Mesenchymal stem cell (in vitro differentiated cells and primary cell): ENCODE results near the gene CIT.

Source experiments
- DNase-seq: peaks from one replicate; pipeline ENCODE4 v3.0.0-alpha.2; 2013
- H2AFZ ChIP-seq: one replicate; pipeline ENCODE4 v1.6.1; 2013; ENCODE audit warnings: low read depth, mild to moderate bottlenecking, control low read depth, inconsistent platforms, low read length, moderate library complexity
- H2AK5ac ChIP-seq: 2 replicates; pipeline ENCODE4 v1.6.1; 2013; ENCODE audit warnings: low read length, moderate library complexity, mild to moderate bottlenecking, inconsistent platforms; ENCODE audit not compliant: severe bottlenecking
- H2BK120ac ChIP-seq: one replicate; pipeline ENCODE4 v1.6.1; 2013; ENCODE audit warnings: low read depth, mild to moderate bottlenecking, inconsistent platforms, low read length, moderate library complexity
- H2BK12ac ChIP-seq, 2 experiments: one replicate each; pipeline ENCODE4 v1.6.1; 2013; ENCODE audit warnings: inconsistent platforms in 2 of 2, low read length in 2 of 2, mild to moderate bottlenecking in 2 of 2, moderate library complexity in 2 of 2, control low read depth in 1 of 2
- H2BK15ac ChIP-seq: one replicate; pipeline ENCODE4 v1.6.1; 2013; ENCODE audit warnings: mild to moderate bottlenecking, low read depth, inconsistent platforms; ENCODE audit not compliant: poor library complexity, severe bottlenecking
- H2BK5ac ChIP-seq: 2 replicates; pipeline ENCODE4 v1.6.1; 2013; ENCODE audit warnings: low read depth, mild to moderate bottlenecking, low read length, control low read depth, inconsistent platforms; ENCODE audit not compliant: poor library complexity, severe bottlenecking
- H3K14ac ChIP-seq, 2 experiments: one replicate each; pipeline ENCODE4 v1.6.1; 2013; ENCODE audit warnings: inconsistent platforms in 2 of 2, low read length in 2 of 2, control low read depth in 1 of 2, mild to moderate bottlenecking in 1 of 2, moderate library complexity in 1 of 2
- H3K18ac ChIP-seq, 2 experiments: one replicate each; pipeline ENCODE4 v1.6.1; 2013; ENCODE audit warnings: inconsistent platforms in 2 of 2, low read length in 2 of 2, control low read depth in 1 of 2, low read depth in 1 of 2, mild to moderate bottlenecking in 1 of 2
- H3K23ac ChIP-seq, 2 experiments: one replicate each; pipeline ENCODE4 v1.6.1; 2013; ENCODE audit warnings: inconsistent platforms in 2 of 2, low read length in 2 of 2, mild to moderate bottlenecking in 2 of 2, moderate library complexity in 2 of 2, control low read depth in 1 of 2
- H3K27ac ChIP-seq: 2 replicates; pipeline ENCODE4 v1.5.1; 2013; ENCODE audit warnings: mild to moderate bottlenecking, moderate library complexity, low read length, control low read depth, inconsistent platforms; ENCODE audit not compliant: poor library complexity, severe bottlenecking
- H3K27me3 ChIP-seq, 2 experiments: 2 replicates each; pipeline versions ENCODE4 v1.6.1 to v1.7.0; 2013; ENCODE audit warnings: low read length in 2 of 2, mild to moderate bottlenecking in 2 of 2, moderate library complexity in 2 of 2, control low read depth in 1 of 2, inconsistent platforms in 1 of 2; ENCODE audit not compliant: control insufficient read depth in 1 of 2, insufficient read depth in 1 of 2
- H3K36me3 ChIP-seq, 2 experiments: 2 replicates each; pipeline versions ENCODE4 v1.6.1 to v1.7.0; 2013; ENCODE audit warnings: low read length in 2 of 2, control low read depth in 1 of 2, inconsistent platforms in 1 of 2, low read depth in 1 of 2, mild to moderate bottlenecking in 1 of 2; ENCODE audit not compliant: insufficient read depth in 2 of 2, control insufficient read depth in 1 of 2
- H3K4ac ChIP-seq, 2 experiments: one replicate each; pipeline ENCODE4 v1.6.1; 2013; ENCODE audit warnings: inconsistent platforms in 2 of 2, low read length in 2 of 2, mild to moderate bottlenecking in 2 of 2, moderate library complexity in 2 of 2, control low read depth in 1 of 2, low read depth in 1 of 2
- H3K4me1 ChIP-seq: 2 replicates; pipeline ENCODE4 v1.6.1; 2013; ENCODE audit warnings: low read depth, low read length, control low read depth; ENCODE audit not compliant: control insufficient read depth, insufficient read depth
- H3K4me2 ChIP-seq: 2 replicates; pipeline ENCODE4 v1.6.1; 2013; ENCODE audit warnings: low read length, mild to moderate bottlenecking, inconsistent platforms; ENCODE audit not compliant: poor library complexity, severe bottlenecking
- H3K4me3 ChIP-seq, 2 experiments: 2 replicates each; pipeline versions ENCODE4 v1.5.1 to v1.7.0; 2013; ENCODE audit warnings: low read length in 2 of 2, mild to moderate bottlenecking in 2 of 2, control low read depth in 1 of 2, low read depth in 1 of 2; ENCODE audit not compliant: insufficient read depth in 1 of 2
- H3K79me1 ChIP-seq: replicated peaks from 2 replicates; pipeline ENCODE4 v1.6.1; 2013; ENCODE audit warnings: mild to moderate bottlenecking, control low read depth, low read length, inconsistent platforms; ENCODE audit not compliant: poor library complexity, severe bottlenecking
- H3K9ac ChIP-seq: 2 replicates; pipeline ENCODE4 v1.7.0; 2013; ENCODE audit warnings: mild to moderate bottlenecking, low read length, moderate library complexity
- H3K9me3 ChIP-seq: 2 replicates; pipeline ENCODE4 v1.7.0; 2013; ENCODE audit warnings: mild to moderate bottlenecking, low read length; ENCODE audit not compliant: control insufficient read depth
- H4K8ac ChIP-seq: one replicate; pipeline ENCODE4 v1.6.1; 2013; ENCODE audit warnings: inconsistent platforms, mild to moderate bottlenecking, low read length, moderate library complexity
- H4K91ac ChIP-seq: one replicate; pipeline ENCODE4 v1.6.1; 2013; ENCODE audit warnings: mild to moderate bottlenecking, low read length, inconsistent platforms
- WGBS: methylation state at CpG from one replicate; pipeline ENCODE4 v1.1.7; 2013; ENCODE audit warnings: mixed read lengths; 5-methylcytosine and 5-hydroxymethylcytosine counted together

The CIT gene

GRCh38 chr12:119693511-119693910 is 183.6 kb downstream of the CIT start:
- Histone ChIP-seq H3K14ac (no peak overlapping the region), H3K79me1 (peaks cover 6% of the 10 kb centered on the region)

GRCh38 chr12:119692997-119693396 is 184.1 kb downstream of the CIT start:
- peak overlapping the region in 1 of 2 experiments; percentile 26 for H3K4me3 ChIP-seq
- no peak overlapping the region for H2BK12ac ChIP-seq
- no peak overlapping the region for H2AFZ ChIP-seq
- no peak overlapping the region for H3K4me2 ChIP-seq
- H3K14ac ChIP-seq = no peak overlapping the region
- no peak overlapping the region for H2BK15ac ChIP-seq
- no peaks in the 10 kb centered on the region for H3K9me3 ChIP-seq
- DNase-seq = peak; percentile 89
- H4K91ac ChIP-seq = no peak overlapping the region
- no peak overlapping the region for H3K4ac ChIP-seq
- peak overlapping the region; percentile 53 for H3K9ac ChIP-seq
- no peaks in the 10 kb centered on the region for H3K4me1 ChIP-seq
- no peak overlapping the region for H2BK120ac ChIP-seq
- no peak overlapping the region for H3K27ac ChIP-seq
- no peak overlapping the region for H3K23ac ChIP-seq
- H4K8ac ChIP-seq = no peak overlapping the region
- no peak overlapping the region for H3K18ac ChIP-seq
- no peak overlapping the region for H2AK5ac ChIP-seq
- H3K27me3 ChIP-seq = no peaks in the 10 kb centered on the region
- peaks cover 6% of the 10 kb centered on the region for H3K79me1 ChIP-seq
- WGBS = 43% methylated on average over 6 of the region's 6 CpGs
- peaks cover 16 to 22% of the 10 kb centered on the region in 2 experiments for H3K36me3 ChIP-seq
- no peak overlapping the region for H2BK5ac ChIP-seq

More at GRCh38 chr12:119693511-119693910, 183.6 kb downstream of the CIT start:
- Histone ChIP-seq H3K27ac (no peak overlapping the region), H3K23ac (no peak overlapping the region), H2AFZ (no peak overlapping the region), H3K36me3 (peaks cover 12 to 19% of the 10 kb centered on the region in 2 experiments), H4K8ac (no peak overlapping the region), H2BK5ac (no peak overlapping the region), H3K4ac (no peak overlapping the region), H3K4me3 (peak overlapping the region in 1 of 2 experiments; percentile 26), H3K18ac (no peak overlapping the region), H4K91ac (no peak overlapping the region), H3K9me3 (no peaks in the 10 kb centered on the region), H3K9ac (peak overlapping the region; percentile 53), H2BK12ac (no peak overlapping the region), H3K4me2 (no peak overlapping the region), H2BK120ac (no peak overlapping the region), H2BK15ac (no peak overlapping the region), H2AK5ac (no peak overlapping the region), H3K27me3 (no peaks in the 10 kb centered on the region), H3K4me1 (no peaks in the 10 kb centered on the region)
- WGBS = no CpG with 5 or more reads among the region's 1 CpG
- DNase-seq = no peak

DNA sequence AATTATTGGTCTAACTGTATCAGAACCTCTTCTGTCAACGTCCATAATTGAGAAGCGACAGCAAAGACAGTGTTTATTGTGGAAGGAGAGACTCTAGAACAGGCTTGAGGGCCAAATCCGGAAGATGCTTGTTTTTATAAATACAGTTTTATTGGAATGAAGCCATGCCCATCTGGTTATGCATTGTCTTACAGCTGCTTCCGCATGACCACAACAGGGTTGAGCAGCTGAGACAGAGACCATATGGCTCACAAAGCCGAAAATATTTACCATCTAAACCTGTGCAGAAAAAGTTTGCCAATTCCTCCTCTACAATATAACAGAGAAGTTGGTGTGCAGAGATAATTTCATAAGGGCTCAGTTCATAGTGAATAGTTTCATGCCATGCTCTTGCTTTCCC is 184.7 kb downstream of the CIT start:
- Histone ChIP-seq H4K8ac (no peak overlapping the region), H3K36me3 (peaks cover 13 to 19% of the 10 kb centered on the region in 2 experiments), H4K91ac (no peak overlapping the region), H3K9ac (peak overlapping the region; percentile 7), H2BK12ac (no peak overlapping the region), H3K79me1 (peaks cover 6% of the 10 kb centered on the region), H3K27me3 (no peaks in the 10 kb centered on the region), H3K14ac (no peak overlapping the region), H2AK5ac (no peak overlapping the region), H3K4me1 (no peaks in the 10 kb centered on the region), H3K4ac (no peak overlapping the region), H3K4me2 (no peak overlapping the region), H3K18ac (no peak overlapping the region), H2BK120ac (no peak overlapping the region), H3K27ac (no peak overlapping the region), H2BK5ac (no peak overlapping the region), H2BK15ac (no peak overlapping the region), H3K23ac (no peak overlapping the region), H2AFZ (no peak overlapping the region), H3K4me3 (peak overlapping the region in 1 of 2 experiments; percentile 25), H3K9me3 (no peaks in the 10 kb centered on the region)
- 90% methylated on average over 4 of the region's 5 CpGs for WGBS
- no peak for DNase-seq

GRCh38 chr12:119691202-119691810 is 185.8 kb downstream of the CIT start:
- Histone ChIP-seq H4K8ac (peak overlapping the region; percentile 42), H3K9ac (no peak overlapping the region), H3K4me3 (no peak overlapping the region), H3K23ac (no peak overlapping the region), H2BK120ac (no peak overlapping the region), H3K4me2 (no peak overlapping the region), H3K79me1 (peaks cover 5% of the 10 kb centered on the region), H3K27ac (no peak overlapping the region), H3K27me3 (no peaks in the 10 kb centered on the region), H3K4ac (no peak overlapping the region), H3K14ac (no peak overlapping the region), H3K18ac (no peak overlapping the region), H2AFZ (no peak overlapping the region), H2BK5ac (no peak overlapping the region), H3K9me3 (no peaks in the 10 kb centered on the region), H2BK12ac (peak overlapping the region in 1 of 2 experiments; percentile 6), H2BK15ac (no peak overlapping the region), H4K91ac (peak overlapping the region; percentile 60), H3K4me1 (peaks cover 1% of the 10 kb centered on the region), H2AK5ac (no peak overlapping the region), H3K36me3 (peaks cover 13 to 16% of the 10 kb centered on the region in 2 experiments)
- 92% methylated on average over 6 of the region's 6 CpGs for WGBS
- no peak for DNase-seq
